ENCODE data around the gene ATP9A.

ATP9A gene

DNA sequence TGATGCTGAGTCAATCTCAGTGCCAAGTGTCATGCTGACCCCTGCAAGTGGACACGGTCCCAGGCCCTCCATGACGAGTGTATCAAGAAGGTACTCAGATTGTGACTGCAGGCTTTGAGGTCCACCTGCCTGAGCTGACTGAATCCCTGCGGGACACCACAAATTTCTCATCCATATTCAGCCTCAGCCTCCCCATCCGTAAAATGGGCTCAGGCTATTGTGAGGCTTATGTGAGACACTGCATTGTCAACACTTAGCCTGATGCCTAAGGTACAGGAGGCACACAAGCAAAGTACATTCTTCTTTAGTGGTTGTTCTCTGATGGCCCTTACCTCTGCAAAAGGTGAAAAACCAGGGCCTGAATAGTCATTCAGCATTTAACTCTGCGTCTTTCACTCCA lies 155.3 kb downstream of the ATP9A start:
- no peaks in the 10 kb centered on the region for H3K4me1 ChIP-seq (ENCODE audit: low read depth, poor library complexity, severe bottlenecking)
- H3K4me2 ChIP-seq, result no peak overlapping the region
- TF ChIP-seq, protein P1, sequence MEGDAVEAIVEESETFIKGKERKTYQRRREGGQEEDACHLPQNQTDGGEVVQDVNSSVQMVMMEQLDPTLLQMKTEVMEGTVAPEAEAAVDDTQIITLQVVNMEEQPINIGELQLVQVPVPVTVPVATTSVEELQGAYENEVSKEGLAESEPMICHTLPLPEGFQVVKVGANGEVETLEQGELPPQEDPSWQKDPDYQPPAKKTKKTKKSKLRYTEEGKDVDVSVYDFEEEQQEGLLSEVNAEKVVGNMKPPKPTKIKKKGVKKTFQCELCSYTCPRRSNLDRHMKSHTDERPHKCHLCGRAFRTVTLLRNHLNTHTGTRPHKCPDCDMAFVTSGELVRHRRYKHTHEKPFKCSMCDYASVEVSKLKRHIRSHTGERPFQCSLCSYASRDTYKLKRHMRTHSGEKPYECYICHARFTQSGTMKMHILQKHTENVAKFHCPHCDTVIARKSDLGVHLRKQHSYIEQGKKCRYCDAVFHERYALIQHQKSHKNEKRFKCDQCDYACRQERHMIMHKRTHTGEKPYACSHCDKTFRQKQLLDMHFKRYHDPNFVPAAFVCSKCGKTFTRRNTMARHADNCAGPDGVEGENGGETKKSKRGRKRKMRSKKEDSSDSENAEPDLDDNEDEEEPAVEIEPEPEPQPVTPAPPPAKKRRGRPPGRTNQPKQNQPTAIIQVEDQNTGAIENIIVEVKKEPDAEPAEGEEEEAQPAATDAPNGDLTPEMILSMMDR (conservative IDR thresholded peaks at IDR 0.05; ENCODE audit: low read depth, low read length), result no peak
- H3K9ac ChIP-seq, result no peak overlapping the region
- H3K27me3 ChIP-seq (ENCODE audit: insufficient read depth, low read depth), result no peaks in the 10 kb centered on the region
- H2AFZ ChIP-seq (ENCODE audit: low read depth), result no peak overlapping the region
- no peaks in the 10 kb centered on the region for H3K36me3 ChIP-seq (ENCODE audit: insufficient read depth)
- H3K27ac ChIP-seq, result no peak overlapping the region
- no peaks in the 10 kb centered on the region for H3K79me2 ChIP-seq (ENCODE audit: insufficient read depth, low read depth)
- H3K4me3 ChIP-seq (IDR thresholded peaks at IDR 0.05; ENCODE audit: insufficient read depth, low read depth, low read length), result no peak overlapping the region
- H4K20me1 ChIP-seq (ENCODE audit: insufficient read depth), result no peaks in the 10 kb centered on the region

DNA sequence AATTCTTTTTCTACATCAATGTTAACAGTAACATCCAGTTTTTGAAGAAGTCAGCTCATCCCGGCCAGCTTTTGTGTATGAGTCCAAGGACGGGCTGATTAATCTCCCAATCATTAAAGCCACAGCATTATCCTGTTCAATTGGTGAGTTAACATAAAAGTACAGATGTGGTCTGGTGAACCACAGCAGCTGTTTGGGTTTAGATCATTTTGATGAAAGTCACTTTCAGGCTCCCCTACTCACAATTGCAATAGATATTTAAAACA lies 156.6 kb downstream of the ATP9A start:
- no peak overlapping the region for H3K4me2 ChIP-seq
- no peak overlapping the region for H3K27ac ChIP-seq
- H3K27me3 ChIP-seq (ENCODE audit: insufficient read depth, low read depth), result no peaks in the 10 kb centered on the region
- H3K4me1 ChIP-seq (ENCODE audit: low read depth, poor library complexity, severe bottlenecking), result no peaks in the 10 kb centered on the region
- no peaks in the 10 kb centered on the region for H3K36me3 ChIP-seq (ENCODE audit: insufficient read depth)
- H2AFZ ChIP-seq (ENCODE audit: low read depth), result no peak overlapping the region
- H3K79me2 ChIP-seq (ENCODE audit: insufficient read depth, low read depth), result no peaks in the 10 kb centered on the region
- H3K4me3 ChIP-seq (IDR thresholded peaks at IDR 0.05; ENCODE audit: insufficient read depth, low read depth, low read length), result no peak overlapping the region
- TF ChIP-seq, protein P1 (conservative IDR thresholded peaks at IDR 0.05; ENCODE audit: low read depth, low read length), result no peak
- H4K20me1 ChIP-seq (ENCODE audit: insufficient read depth), result no peaks in the 10 kb centered on the region
- no peak overlapping the region for H3K9ac ChIP-seq

DNA sequence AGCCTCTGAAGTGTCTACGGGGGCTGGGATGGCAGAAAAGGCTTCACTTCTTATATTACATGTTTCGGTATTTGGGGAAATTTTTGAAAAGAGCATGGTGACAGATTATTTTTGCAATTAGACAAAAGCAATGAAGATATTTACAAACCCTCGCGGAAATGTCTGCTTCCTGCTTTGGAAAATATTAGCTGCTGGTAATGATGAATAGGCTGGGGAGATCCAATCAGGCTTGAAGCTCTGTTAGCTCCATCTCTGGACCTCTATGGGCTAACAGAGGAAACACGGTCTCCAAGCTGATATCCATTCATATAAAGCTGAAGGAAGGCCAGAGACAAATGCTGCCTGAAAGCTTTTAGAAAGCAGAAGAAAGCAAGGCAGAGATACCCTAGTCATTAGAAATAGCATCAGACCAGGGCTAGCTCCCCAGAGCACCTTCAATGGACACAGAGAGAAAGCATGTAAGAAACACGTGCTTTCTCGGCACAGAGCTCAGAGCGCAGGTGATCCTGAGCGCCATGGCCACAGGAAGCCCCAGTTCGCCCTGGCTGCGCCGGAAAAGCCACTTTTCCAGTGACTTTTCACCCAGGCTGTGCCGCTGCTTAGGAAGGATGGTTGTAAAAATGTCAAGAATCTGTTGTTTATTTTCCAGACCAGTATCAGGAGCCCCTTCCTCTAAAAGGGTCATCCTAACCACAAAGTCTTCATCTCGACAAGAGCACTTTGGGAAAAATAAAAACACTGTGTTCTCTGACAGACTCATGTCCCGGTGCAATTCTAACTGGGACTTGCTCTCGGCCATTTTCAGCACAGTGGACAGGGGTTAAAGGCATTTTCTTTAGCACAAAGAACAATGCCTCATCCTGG lies 157.2 kb downstream of the ATP9A start:
- H3K9ac ChIP-seq, result no peak overlapping the region
- H3K36me3 ChIP-seq (ENCODE audit: insufficient read depth), result no peaks in the 10 kb centered on the region
- TF ChIP-seq, protein P1 (conservative IDR thresholded peaks at IDR 0.05; ENCODE audit: low read depth, low read length), result no peak
- no peaks in the 10 kb centered on the region for H3K4me1 ChIP-seq (ENCODE audit: low read depth, poor library complexity, severe bottlenecking)
- H3K4me3 ChIP-seq (IDR thresholded peaks at IDR 0.05; ENCODE audit: insufficient read depth, low read depth, low read length), result no peak overlapping the region
- H3K27ac ChIP-seq, result no peak overlapping the region
- H4K20me1 ChIP-seq (ENCODE audit: insufficient read depth), result no peaks in the 10 kb centered on the region
- H3K79me2 ChIP-seq (ENCODE audit: insufficient read depth, low read depth), result no peaks in the 10 kb centered on the region
- no peak overlapping the region for H2AFZ ChIP-seq (ENCODE audit: low read depth)
- H3K4me2 ChIP-seq, result no peak overlapping the region
- no peaks in the 10 kb centered on the region for H3K27me3 ChIP-seq (ENCODE audit: insufficient read depth, low read depth)

DNA sequence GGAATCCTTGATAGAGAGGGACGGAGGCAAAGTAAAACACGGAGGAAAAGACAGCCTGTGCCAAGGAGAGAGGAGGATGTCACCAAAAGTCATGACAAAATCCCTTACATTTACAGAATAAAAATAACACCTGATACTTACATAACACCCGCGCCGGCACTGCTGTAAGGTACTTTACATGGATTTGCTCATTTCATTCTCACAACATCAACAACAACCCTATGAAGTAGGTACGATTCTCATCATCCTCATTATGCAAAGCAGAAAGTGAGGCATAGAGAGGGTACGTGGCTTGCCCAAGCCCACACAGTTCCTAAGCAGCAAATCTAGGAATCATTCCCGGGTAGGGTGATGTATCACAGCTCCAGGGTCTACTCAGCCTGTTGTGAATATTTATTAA lies 158.1 kb downstream of the ATP9A start:
- no peaks in the 10 kb centered on the region for H3K4me1 ChIP-seq (ENCODE audit: low read depth, poor library complexity, severe bottlenecking)
- H3K27me3 ChIP-seq (ENCODE audit: insufficient read depth, low read depth), result no peaks in the 10 kb centered on the region
- no peaks in the 10 kb centered on the region for H3K79me2 ChIP-seq (ENCODE audit: insufficient read depth, low read depth)
- H2AFZ ChIP-seq (ENCODE audit: low read depth), result no peak overlapping the region
- no peak overlapping the region for H3K4me2 ChIP-seq
- H3K27ac ChIP-seq, result no peak overlapping the region
- no peaks in the 10 kb centered on the region for H4K20me1 ChIP-seq (ENCODE audit: insufficient read depth)
- H3K4me3 ChIP-seq (IDR thresholded peaks at IDR 0.05; ENCODE audit: insufficient read depth, low read depth, low read length), result no peak overlapping the region
- TF ChIP-seq, protein P1 (conservative IDR thresholded peaks at IDR 0.05; ENCODE audit: low read depth, low read length), result no peak
- H3K9ac ChIP-seq, result no peak overlapping the region
- H3K36me3 ChIP-seq (ENCODE audit: insufficient read depth), result no peaks in the 10 kb centered on the region

Measured in KMS-11 (cell line).